Mesodermal cell (in vitro differentiated cells): Measurements from ENCODE around the gene PLAGL2.

Source experiments
- H3K27ac ChIP-seq: 2 replicates; pipeline ENCODE4 v1.7.0; 2013; ENCODE audit warnings: mild to moderate bottlenecking, low read depth, low read length, moderate library complexity; ENCODE audit not compliant: severe bottlenecking
- H3K36me3 ChIP-seq: 2 replicates; pipeline ENCODE4 v1.7.1; 2013; ENCODE audit warnings: mild to moderate bottlenecking, low read length, moderate library complexity; ENCODE audit not compliant: control insufficient read depth, insufficient read depth
- H3K4me1 ChIP-seq: one replicate; pipeline ENCODE4 v1.7.1; 2013; ENCODE audit warnings: mild to moderate bottlenecking, low read length; ENCODE audit not compliant: insufficient read depth, control insufficient read depth, poor library complexity, severe bottlenecking
- H3K4me3 ChIP-seq: 2 replicates; pipeline ENCODE4 v1.7.0; 2013; ENCODE audit warnings: low read length, control low read depth, mild to moderate bottlenecking; ENCODE audit not compliant: insufficient read depth, poor library complexity, severe bottlenecking; ENCODE audit errors: extremely low read depth
- H3K9me3 ChIP-seq: 2 replicates; pipeline ENCODE4 v1.7.1; 2013; ENCODE audit warnings: mild to moderate bottlenecking, low read length, moderate library complexity; ENCODE audit not compliant: control insufficient read depth
- WGBS, 2 experiments: methylation state at CpG; one replicate each; pipeline ENCODE4 v1.1.5; 2013; ENCODE audit warnings: missing lambda C conversion rate in 2 of 2; ENCODE audit not compliant: insufficient coverage in 2 of 2; 5-methylcytosine and 5-hydroxymethylcytosine counted together

The PLAGL2 gene

DNA sequence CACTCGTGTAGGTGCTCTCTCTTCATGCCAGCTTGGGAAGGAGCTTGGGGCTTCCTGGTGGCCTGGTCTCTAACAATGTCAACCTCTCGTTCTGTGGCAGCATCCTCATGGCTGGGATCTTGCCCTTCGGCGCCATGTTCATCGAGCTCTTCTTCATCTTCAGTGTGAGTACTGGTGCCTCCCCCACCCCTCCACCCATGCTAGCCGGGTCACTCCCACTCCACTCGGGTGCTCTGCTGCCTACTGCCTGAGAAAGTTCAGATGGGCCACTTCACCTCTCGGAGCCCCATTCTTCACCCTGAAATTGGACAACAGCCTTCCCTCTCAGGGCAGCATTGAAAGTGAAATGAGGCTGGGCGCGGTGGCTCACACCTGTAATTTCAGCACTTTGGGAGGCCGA is 49.2 kb downstream of the PLAGL2 start:
- WGBS, 2 experiments: 95% methylated on average over 9 to 11 of the region's 11 CpGs
- Histone ChIP-seq H3K9me3 (no peaks in the 10 kb centered on the region), H3K4me3 (no peak overlapping the region), H3K27ac (no peak overlapping the region), H3K36me3 (peaks cover 72% of the 10 kb centered on the region), H3K4me1 (peaks cover 6% of the 10 kb centered on the region)

DNA sequence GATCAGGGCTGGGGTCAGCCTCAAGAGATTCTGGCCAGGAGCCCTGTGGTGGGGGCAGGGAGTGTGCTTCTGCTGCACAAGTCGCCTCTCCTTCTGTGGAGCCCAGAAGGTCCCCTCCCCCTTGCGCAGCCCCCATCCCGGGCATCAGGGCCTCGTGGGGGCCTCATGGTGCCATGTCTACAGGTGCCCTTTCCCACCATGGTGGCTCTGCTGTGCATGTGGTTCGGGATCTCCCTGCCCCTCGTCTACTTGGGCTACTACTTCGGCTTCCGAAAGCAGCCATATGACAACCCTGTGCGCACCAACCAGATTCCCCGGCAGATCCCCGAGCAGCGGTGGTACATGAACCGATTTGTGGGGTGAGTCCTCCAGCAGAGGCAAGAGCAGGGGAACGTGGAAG is 49.9 kb downstream of the PLAGL2 start:
- Histone ChIP-seq H3K4me3 (no peak overlapping the region), H3K4me1 (peaks cover 6% of the 10 kb centered on the region), H3K9me3 (no peaks in the 10 kb centered on the region), H3K27ac (no peak overlapping the region), H3K36me3 (peaks cover 77% of the 10 kb centered on the region)
- WGBS, 2 experiments: 97 to 98% methylated on average over 14 of the region's 14 CpGs

DNA sequence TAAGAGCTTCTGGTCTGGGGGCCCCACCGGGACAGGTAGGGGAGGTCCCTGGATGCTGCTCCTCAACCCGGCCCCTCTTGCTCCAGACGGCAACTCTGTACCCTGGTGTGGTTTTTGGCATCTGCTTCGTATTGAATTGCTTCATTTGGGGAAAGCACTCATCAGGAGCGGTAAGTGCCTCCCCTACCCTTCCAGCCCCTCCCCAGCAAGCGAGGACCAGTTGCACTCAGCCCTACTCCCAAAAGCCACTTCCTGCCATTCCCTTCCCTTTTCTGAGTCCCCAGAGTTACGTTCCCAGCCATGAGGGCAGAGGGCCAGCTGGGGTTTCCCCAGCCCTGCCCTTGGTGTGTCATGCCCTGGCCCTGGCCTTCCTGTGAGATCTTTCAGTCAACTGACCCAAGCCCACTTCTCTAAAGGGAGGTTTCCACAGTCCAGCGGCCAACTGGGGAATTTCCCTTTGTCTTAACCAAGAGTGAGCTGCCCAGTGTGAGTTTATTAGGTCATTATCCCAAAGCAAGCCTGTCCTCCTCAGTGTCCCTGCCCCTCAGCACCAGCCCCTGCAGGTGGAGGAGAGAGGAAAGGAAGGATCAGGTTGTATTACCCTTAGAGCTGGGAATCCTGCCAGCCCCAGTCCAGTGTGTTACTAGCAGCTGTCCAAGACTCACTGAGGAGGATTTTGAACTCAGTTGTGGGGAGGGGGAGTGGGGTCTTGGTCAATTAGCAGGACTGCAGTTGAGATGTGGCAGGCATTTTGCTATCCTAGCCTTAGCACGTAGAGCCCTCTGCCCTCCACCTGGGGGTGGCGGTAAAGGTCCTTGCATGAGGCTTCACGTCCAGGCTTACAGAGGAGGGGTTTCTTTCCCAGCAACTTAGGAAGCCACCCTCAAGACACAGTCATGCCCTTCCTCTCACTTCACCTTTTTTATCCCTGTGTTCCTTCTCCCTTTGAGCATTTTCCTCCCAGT is 52.2 kb downstream of the PLAGL2 start:
- H3K4me1 ChIP-seq: peaks cover 6% of the 10 kb centered on the region
- H3K4me3 ChIP-seq: no peak overlapping the region
- WGBS, 2 experiments: 73 to 74% methylated on average over 7 to 9 of the region's 11 CpGs
- peak overlapping the region; percentile 68 for H3K27ac ChIP-seq
- peaks cover 72% of the 10 kb centered on the region for H3K36me3 ChIP-seq
- no peaks in the 10 kb centered on the region for H3K9me3 ChIP-seq

DNA sequence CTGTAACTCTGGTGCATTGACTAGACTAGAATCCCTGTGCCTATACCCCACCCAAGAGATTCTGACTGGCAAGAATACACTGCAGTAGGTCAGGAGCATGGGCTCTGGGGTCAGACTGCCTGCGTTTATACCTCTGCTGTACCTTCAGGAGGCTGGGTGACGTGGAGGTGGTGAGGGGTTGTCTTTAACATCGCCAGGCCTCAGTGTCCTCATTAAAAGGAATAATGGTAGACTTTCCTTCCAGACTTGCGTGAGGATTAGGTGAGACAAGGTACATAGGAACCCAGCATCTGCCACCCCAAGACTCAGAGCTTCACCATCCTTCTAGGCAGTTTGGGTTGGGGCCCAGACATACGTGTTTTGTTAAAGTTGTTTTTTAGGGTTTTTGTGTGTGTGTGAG is 53.8 kb downstream of the PLAGL2 start:
- Histone ChIP-seq H3K36me3 (peaks cover 66% of the 10 kb centered on the region), H3K9me3 (no peaks in the 10 kb centered on the region), H3K4me1 (peaks cover 10% of the 10 kb centered on the region), H3K27ac (no peak overlapping the region), H3K4me3 (no peak overlapping the region)
- WGBS, 2 experiments: 94 to 95% methylated on average over 3 to 4 of the region's 5 CpGs

DNA sequence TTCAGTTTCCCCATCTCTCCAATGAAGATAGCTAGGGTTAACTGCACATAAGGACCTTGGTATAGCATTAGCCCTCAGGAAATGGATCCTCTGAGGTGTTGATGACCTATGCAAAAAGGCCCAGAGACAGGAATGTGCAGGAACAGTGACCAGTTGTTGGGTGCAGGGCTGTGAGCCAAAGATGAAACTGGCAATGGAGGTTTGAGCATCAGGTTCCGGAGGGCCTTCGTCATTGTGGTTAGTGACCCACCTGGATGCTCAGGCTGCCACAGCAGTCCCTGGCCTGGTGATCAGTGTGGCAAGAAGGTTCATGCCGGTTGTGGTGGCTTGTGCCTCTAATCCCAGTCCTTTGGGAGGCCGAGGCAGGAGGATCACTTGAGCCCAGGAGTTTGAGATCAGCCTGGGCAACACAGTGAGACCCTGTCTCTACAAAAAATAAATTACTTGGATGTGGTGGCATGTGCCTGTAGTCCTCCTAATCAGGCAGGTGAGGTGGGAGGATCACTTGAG is 54.3 kb downstream of the PLAGL2 start:
- Histone ChIP-seq H3K4me1 (peaks cover 10% of the 10 kb centered on the region), H3K4me3 (no peak overlapping the region), H3K27ac (no peak overlapping the region), H3K9me3 (no peaks in the 10 kb centered on the region), H3K36me3 (peaks cover 65% of the 10 kb centered on the region)
- WGBS, 2 experiments: 90 to 100% methylated on average over 3 to 4 of the region's 4 CpGs

DNA sequence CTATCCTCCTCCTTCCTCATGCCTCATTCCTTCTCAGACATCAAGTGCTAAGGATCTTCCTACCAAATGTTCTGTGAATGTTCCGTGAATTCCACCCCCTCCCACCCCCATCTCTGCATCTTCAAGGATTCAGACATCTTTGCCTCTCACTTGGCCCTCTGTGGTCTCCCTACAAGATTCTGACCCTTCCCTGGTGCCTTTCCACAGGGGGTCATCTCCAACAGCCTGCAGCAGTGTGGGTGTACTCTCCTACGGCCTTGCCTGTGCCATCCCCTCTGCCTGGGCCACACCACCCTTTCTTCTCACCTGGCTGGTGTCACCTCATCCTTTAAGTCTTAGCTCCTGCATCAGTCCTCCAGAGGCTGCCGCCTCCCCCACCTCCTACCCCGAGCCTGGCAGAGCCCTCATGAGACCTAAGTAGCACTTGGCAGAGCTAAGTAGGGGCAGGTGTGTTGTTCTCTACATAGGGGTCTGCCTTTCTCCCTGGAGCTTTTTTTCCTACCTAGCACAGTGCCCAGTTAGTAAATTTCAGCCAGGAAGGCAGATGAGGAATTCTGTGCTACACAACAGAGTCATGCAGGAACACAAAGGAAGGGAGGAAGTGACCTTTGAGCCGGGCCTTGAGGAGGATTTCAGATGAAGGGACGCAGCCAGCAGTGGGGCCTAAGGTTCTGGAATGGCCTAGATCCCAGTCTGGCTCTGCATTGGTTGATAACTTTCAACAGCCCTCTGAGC is 55.0 kb downstream of the PLAGL2 start:
- Histone ChIP-seq H3K4me1 (peaks cover 10% of the 10 kb centered on the region), H3K4me3 (no peak overlapping the region), H3K27ac (no peak overlapping the region), H3K36me3 (peaks cover 65% of the 10 kb centered on the region), H3K9me3 (no peaks in the 10 kb centered on the region)
- 95 to 100% methylated on average over 3 to 4 of the region's 6 CpGs for WGBS, 2 experiments

DNA sequence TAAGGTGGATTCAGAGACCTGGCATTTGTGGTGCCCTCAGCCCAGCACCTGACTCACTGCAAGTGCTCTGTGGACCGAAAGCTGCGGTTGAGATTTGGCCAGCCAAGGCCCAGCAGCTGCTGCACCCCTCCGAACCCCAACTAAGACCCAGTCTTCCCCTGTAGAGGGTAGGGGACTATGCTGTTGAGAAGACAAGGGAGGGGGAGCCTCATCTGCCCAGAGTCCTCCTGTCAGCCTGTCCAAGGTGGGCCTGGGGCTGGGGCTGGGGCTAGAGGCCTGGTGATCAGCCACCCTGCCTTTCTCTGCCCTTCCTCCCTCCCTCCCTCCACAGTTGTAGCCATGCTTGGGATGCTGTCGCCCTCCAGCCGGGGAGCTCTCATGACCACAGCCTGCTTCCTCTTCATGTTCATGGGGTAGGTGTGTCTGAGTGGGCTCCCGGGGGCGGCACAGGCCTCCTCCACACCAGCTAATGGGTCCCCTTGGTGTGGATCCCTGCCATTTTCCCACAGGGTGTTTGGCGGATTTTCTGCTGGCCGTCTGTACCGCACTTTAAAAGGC is 57.2 kb downstream of the PLAGL2 start:
- WGBS, 2 experiments: 96 to 97% methylated on average over 4 to 9 of the region's 10 CpGs
- H3K36me3 ChIP-seq: peaks cover 79% of the 10 kb centered on the region

DNA sequence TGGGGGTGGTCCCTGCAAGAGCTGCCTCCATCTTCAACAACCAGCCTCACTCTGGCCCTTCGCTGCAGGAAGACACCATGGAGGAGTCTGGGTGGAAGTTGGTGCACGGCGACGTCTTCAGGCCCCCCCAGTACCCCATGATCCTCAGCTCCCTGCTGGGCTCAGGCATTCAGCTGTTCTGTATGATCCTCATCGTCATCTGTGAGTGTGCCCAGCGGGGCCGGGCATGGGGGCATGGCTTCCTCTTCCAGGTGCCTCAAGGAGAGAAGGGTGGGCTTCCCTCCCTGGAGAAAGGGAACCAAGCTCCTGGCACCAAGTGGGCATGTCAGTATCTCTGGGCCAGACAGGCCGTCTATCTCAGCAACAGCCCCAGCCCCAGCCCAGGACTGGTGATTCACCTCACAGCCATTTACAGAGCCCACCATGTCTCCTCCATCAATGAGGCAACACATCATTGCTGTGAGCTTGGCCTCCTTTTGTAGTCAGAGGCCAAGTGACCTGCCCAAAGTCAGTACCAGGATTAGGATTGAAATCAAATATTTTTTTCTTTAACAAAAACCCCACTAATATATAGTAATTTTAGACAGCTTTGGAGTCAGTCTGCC is 57.9 kb downstream of the PLAGL2 start:
- Histone ChIP-seq H3K27ac (peak overlapping the region; percentile 45), H3K4me3 (no peak overlapping the region), H3K36me3 (peaks cover 84% of the 10 kb centered on the region), H3K4me1 (peaks cover 4% of the 10 kb centered on the region), H3K9me3 (no peaks in the 10 kb centered on the region)
- WGBS, 2 experiments: 95 to 100% methylated on average over 6 of the region's 8 CpGs

More for the DNA sequence above, 57.2 kb downstream of the PLAGL2 start:
- Histone ChIP-seq H3K4me3 (no peak overlapping the region), H3K9me3 (no peaks in the 10 kb centered on the region), H3K4me1 (peaks cover 10% of the 10 kb centered on the region), H3K27ac (no peak overlapping the region)

DNA sequence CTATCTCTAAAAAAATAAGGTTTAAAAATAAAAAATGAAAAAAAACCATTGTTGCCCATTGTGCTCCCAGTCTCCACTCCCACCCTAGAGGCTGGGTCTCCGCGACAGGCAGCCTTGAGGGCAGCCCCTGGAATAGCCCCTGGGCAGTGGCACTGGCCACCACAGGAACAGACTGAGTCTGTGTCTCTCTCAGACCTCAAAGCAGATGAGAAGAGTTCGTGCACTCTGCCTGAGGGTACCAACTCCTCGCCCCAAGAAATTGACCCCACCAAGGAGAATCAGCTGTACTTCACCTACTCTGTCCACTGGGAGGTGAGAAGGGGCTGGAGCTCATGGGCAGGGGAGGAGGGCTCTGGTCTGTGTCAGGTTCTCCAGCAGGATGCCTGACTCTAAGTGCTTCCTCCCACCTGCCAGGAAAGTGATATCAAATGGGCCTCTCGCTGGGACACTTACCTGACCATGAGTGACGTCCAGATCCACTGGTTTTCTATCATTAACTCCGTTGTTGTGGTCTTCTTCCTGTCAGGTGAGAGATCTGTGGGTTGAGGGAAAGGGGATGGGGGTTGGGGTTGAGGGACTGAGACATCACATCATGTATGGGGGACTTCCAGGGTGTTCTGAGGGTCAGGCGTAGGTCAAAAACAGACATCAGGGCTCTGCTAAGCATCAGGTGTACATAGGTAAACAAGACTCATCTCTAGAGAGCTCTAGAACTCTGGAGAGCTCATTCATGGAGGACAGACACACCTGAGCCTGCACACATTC is 62.5 kb downstream of the PLAGL2 start:
- Histone ChIP-seq H3K27ac (no peak overlapping the region), H3K4me1 (peaks cover 3% of the 10 kb centered on the region), H3K4me3 (no peak overlapping the region), H3K9me3 (no peaks in the 10 kb centered on the region), H3K36me3 (peaks cover 88% of the 10 kb centered on the region)
- 95 to 97% methylated on average over 5 to 6 of the region's 8 CpGs for WGBS, 2 experiments

DNA sequence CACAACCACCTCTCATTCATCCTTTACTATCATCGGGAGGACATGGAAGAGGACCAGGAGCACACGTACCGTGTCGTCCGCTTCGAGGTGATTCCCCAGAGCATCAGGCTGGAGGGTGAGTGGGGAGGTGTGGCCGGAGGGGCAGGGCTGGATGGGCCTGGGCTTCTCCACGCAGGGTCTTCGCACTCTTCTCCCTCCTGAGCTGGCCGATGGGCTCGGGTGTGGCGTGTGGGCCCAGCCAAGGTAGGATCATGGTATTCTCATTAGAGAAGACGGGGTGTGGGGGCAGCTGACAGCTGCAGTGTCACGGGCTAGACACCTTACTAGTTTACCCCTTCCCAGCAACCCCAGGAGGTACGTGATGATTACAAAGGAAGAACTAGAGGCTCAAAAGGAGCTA is 64.6 kb downstream of the PLAGL2 start:
- H3K4me1 ChIP-seq: no peaks in the 10 kb centered on the region
- H3K36me3 ChIP-seq: peaks cover 95% of the 10 kb centered on the region
- no peak overlapping the region for H3K27ac ChIP-seq
- 88 to 98% methylated on average over 5 to 14 of the region's 15 CpGs for WGBS, 2 experiments
- H3K4me3 ChIP-seq: no peak overlapping the region
- no peaks in the 10 kb centered on the region for H3K9me3 ChIP-seq
